Tibial nerve (tissue), 3 donors: ENCODE data around the gene C1QTNF7.

ENCODE experiments used
- CTCF ChIP-seq, 5 experiments: fragments of 200-600 bp in 3 of 5; fragments of 450-650 bp in 2 of 5; sonication (generic) in 3 of 5; IDR thresholded peaks; one replicate each; pipeline ENCODE4 v1.5.1; 2016 to 2019; ENCODE audit warnings: antibody characterized with exemption in 5 of 5, mild to moderate bottlenecking in 3 of 5, moderate library complexity in 2 of 5
- POLR2A ChIP-seq, 2 donors: fragments of 450-650 bp; IDR thresholded peaks; one replicate each; pipeline ENCODE4 v1.6.1; 2017; ENCODE audit warnings: antibody characterized with exemption in 2 of 2, mild to moderate bottlenecking in 2 of 2, moderate library complexity in 2 of 2

- TF ChIP-seq POLR2A (IDR thresholded peaks at IDR 0.05) (no peak), CTCF (IDR thresholded peaks at IDR 0.05) (no peak)
These were observed 17.1 kb upstream of the C1QTNF7 start for GRCh38 chr4:15410750-15411149.
